Central memory CD4-positive, alpha-beta T cell (primary cell): ENCODE data around the gene NKIRAS1.
"Not testable (repeated sequence)": the region's sequence is repeated elsewhere in the genome, so short reads cannot be mapped to it uniquely, and the experiment has no call there.

Experiments
- DNase-seq: peaks from one replicate; pipeline ENCODE4 v3.0.0; 2022

Gene NKIRAS1

DNA sequence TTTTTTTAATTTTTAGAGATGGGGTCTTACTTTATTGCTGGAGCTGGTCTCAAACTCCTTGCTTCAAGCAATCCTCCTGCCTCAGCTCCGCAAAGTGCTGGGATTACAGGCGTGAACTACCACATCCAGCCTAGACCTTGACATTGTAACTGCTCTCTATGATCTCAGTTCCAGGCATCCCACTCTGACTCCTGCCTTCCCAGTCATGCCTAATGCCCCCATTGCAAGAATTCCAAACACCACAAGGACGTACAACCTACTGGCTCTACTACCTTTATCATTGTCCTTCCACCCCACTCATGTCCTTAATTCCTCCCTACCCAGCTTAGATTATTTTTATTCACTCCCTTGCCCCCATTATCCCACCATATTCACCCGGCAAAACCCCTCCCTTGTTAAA is 21.6 kb downstream of the NKIRAS1 start:
- DNase-seq: no peak

GRCh38 chr3:23894254-23895061 is 22.3 kb downstream of the NKIRAS1 start:
- no peak for DNase-seq

- DNase-seq: no peak
Measured at GRCh38 chr3:23889950-23890349, 26.8 kb downstream of the NKIRAS1 start.

GRCh38 chr3:23889386-23889785 is 27.4 kb downstream of the NKIRAS1 start:
- DNase-seq: no peak

GRCh38 chr3:23888617-23889228 is 28.1 kb downstream of the NKIRAS1 start:
- peak; percentile 19 for DNase-seq

DNA sequence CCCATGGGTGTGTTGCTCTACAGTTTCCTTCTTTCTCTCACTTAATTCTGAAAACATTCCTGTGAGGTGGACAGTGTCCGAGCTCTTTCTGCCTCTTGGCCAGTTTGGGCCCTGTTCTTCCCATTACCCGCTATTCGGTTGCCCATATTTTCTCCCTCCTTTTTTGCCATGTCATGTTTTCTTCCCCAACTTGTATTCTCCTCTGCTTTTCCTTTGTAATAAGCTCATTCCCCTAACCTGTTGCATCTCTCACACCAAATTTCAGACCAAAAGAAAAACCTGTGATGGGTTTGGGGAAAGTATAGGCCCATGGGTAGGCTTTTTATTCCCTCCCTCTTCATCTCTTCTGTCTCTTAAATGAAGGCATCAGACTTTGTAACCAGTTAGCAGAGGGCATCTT is 30.5 kb downstream of the NKIRAS1 start:
- DNase-seq: no peak

DNA sequence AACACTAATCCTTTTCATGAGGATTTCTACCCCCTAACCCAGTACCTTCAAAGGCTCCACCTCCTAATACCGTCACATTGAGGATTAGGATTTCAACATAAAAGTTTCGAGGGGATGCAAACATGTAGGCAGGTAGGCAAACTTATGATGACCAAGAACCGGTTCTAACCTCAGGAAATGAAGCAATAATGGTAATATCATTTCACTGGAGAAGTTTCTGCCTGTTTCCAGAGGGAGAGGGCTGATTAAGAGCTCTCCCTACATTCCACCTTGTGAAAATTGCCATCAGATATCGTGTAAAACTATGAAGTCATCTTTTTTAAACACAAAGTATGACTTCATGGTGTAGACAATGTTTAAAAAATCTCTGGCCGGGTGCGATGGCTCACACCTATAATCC is 31.6 kb downstream of the NKIRAS1 start:
- no peak for DNase-seq

DNA sequence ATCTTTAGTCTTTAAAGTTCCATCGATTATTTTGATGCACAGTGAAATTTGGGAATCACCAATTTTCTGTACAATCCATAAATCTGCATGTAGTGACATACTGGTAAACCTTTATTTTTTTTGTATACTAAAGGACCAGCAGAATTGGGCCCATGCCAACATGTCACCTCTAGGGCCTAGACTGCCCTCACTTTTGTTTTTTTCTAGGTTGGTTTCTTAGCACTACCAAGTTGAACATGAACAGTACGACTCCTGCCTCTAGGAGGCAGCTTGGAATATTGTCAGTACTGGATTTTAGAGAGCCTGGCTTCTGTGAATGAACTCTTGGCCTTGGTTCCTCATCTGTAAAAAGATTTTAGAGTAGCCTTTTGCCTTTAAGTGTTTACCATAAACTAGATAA is 32.3 kb downstream of the NKIRAS1 start:
- DNase-seq: no peak

DNA sequence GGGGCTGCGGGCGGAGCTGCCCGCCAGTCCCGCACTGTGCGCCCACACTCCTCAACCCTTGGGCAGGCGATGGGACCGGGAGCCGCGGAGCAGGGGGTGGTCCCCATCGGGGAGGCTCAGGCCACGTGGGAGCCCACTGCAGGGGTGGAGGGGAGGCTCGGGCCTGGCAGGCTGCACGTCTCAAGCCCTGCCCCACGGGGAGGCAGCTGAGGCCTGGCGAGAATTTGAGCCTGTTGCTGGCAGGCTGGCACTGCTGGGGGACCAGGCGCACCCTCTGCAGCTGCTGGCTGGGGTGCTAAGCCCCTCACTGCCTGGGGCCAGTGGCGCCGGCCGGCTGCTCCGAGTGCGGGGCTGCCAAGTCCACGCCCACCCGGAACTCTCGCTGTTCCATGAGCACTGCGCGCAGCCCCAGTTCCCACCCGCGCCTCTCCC is 34.3 kb downstream of the NKIRAS1 start:
- no peak for DNase-seq

- DNase-seq: not testable (repeated sequence)
Measured at GRCh38 chr3:23881993-23882392, 34.8 kb downstream of the NKIRAS1 start.

DNA sequence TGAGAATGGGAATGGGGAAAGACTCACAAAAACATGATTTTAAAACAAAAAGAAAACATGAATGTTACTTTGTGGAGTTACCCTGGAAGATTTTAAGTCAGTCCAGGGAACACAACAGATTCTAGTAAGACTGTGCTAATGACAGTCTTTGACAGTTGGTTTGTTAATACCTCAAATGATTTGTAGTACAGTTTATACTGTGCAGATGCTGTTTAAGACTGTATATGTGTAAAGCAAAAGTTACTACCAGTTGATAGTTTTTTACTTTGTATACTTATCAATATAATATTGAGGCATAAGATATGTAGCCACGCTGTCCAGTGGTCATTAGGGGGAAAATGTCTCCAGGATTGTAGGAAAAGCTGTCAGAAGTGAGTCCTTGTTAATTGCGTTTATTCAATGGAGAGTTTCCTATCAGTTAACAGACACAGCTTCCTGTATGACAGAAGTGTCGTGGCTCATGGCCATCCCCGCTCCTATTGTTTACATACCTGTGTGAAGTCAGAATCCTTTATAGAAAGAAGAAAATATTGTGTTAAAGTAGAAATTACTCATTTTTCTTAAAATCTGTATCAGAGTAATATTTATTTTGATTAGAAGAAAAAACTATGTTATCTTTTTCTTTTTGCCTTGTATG is 36.0 kb downstream of the NKIRAS1 start:
- no peak for DNase-seq

- no peak for DNase-seq
Measured at GRCh38 chr3:23879485-23879884, 37.3 kb downstream of the NKIRAS1 start.

DNA sequence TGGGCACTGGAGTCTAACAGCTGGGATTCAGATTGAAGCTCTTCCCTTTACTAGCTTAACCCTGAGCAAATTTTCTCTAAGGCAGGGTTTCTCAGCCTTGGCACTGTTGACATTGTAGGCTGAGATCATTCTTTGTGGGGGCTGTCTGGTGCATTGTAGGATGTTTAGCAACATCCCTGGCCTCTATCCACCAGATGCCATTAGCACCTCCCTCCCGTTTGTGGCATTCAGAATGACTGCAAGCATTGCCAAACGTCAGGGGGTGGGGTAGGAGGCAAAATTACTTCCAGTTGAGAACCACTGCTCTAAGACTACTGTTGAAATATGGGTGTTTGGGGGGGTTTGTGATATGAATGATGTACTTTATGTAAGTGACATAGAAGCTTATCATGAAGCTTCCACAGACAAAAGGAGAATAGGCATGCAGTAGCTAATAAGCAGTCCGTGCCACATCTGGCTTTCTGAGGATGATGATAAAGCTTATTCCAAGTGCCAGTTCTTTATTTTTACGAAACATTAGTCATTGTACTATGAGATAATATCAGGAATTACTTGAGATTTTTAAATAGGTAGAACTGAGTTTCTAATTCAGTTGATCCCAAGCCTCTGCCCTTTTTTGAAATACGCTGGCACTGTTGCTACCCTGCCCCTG is 39.3 kb downstream of the NKIRAS1 start:
- DNase-seq: no peak

GRCh38 chr3:23876923-23877322 is 39.9 kb downstream of the NKIRAS1 start:
- no peak for DNase-seq

DNA sequence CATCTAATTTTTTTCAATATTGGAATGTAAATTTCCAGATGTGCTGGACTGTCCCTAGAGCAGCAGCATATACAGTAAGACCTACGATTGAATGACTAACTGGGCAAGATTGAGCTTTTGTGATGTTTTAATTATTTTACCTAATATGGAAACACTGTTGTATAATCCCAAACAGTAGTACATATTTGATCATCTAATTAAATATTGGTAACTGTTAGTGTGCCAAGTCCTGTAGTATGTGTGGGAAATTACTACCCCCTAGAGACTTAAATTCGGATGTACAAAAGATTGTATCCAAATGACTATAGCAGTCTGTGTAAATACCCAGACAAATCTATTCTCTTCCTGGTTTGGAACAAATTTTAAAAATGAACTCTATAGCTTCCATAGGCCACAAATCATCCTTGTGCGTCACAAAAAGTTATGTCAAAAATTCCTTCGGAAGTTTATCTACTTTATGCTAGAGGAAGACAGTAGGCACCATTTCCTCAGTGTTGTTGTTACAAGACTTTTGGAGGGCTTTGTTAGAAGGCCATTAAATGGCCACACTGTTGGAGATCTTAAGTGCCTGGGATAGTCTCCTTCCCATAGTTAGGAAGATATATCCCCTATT is 41.6 kb downstream of the NKIRAS1 start:
- no peak for DNase-seq

DNA sequence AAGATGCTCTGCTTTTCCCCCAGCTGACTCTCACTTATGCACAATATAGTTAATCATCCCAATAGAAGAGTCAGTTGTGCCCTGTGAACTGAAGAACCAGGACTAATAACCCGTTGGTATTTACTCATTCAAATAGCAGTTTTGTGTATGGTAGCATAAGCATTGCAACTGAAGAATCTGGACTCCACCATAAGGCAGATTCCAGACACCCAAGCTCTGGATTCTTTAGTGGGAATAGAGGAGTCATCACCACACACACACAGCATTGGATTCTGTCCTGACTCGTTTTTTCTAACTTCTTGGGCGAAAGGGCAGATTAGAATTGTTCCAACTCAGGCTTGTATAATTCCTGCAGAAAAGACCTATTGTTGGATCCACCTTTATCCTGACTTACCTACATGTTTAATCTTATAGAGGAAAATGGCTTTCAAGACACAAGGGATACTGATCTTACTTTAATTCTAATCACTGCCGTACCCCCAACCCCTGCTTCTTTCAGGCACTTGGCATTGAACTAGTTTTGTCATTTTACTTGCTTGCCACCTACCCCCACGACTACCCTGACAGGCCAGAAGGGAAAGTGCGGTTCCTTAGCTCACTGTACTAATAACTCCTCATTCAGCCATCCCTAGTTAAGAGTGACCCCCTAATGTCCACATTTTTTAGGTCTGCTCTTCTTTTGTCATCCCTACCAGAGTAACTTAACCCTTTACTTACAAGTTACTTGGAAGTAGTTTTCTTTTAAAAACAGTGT is 42.3 kb downstream of the NKIRAS1 start:
- no peak for DNase-seq

DNA sequence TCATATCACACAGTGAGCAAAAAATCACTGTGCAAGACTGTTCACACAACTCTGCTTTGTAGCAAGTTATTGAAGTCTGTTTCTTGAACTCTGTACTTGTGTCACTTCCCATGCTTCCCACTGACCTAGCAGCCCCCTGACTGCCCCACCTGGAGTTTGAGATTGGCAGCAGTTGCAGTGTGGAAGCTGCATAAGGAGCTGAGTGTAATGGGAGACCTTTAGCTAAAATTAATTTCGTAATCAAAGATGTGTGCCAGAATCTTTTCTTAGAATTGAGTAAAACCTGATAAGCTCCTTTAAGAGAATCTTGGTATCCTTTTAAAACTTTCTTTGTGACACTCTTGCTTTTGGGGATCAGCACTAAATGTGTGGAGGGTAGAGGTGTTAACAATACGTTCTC is 42.8 kb downstream of the NKIRAS1 start:
- DNase-seq: no peak

DNA sequence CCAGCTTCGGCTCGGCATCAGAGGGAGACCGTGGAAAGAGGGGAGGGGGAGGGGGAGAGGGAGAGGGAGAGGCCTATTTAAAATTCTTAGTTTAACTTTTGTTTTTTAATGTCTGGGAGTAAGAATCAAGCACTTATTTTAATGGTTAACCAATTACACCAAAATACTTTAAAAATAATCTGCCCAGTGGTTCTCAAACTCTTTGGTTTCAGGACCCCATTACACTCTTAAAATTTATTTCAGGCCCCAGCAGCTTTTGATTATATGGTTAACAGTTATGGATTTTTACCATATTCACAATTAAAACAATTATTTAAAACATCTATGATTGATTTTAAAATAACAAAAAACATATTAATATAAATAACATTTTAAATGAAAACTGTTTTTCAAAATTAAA is 44.5 kb downstream of the NKIRAS1 start:
- no peak for DNase-seq

DNA sequence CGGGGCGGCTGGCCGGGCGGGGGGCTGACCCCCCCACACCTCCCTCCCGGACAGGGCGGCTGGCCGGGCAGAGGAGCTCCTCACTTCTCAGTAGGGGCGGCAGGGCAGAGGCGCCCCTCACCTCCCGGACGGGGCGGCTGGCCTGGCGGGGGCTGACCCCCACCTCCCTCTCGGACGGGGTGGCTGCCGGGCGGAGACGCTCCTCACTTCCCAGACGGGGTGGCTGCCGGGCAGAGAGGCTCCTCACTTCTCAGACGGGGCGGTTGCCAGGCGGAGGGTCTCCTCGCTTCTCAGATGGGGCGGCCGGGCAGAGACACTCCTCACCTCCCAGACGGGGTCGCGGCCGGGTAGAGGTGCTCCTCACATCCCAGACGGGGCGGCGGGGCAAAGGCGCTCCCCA is 45.4 kb downstream of the NKIRAS1 start:
- not testable (repeated sequence) for DNase-seq

DNA sequence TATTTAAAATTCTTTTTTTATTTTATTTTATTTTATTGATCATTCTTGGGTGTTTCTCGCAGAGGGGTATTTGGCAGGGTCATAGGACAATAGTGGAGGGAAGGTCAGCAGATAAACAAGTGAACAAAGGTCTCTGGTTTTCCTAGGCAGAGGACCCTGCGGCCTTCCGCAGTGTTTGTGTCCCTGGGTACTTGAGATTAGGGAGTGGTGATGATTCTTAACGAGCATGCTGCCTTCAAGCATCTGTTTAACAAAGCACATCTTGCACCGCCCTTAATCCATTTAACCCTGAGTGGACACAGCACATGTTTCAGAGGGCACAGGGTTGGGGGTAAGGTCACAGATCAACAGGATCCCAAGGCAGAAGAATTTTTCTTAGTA is 46.1 kb downstream of the NKIRAS1 start:
- DNase-seq: not testable (repeated sequence)

DNA sequence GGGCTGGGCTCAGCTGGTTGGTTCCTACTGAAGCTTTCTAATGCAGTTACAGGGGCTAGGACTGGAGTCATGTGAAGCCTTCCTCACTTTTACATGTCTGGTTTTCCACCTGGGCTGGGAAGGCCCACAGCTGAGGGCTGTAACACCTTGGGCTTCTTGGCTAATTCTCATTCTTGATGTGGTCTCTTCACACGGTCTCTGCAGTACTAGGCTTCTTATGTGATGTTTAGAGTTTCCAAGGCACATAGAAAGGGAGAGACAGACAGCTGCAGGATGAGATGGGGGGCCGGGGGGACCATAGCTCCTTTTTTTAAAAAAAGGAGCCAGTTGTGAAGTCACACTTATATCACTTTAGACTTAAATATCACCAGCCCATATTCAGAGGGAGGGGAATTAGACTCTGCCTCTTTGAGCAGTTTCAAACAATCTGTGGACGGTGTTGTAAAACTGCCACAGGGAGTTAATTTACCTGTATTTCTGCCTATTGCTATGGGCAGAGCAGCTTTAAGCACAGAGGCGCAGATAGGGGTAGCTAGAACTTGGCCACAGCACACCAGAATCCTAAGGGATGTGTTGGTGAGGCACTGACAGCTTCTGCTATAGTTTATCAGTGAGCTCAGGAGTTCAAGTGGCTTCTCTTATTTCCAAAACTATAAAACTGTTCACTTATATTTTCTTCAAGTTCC is 46.7 kb downstream of the NKIRAS1 start:
- no peak for DNase-seq

- no peak for DNase-seq
Measured at GRCh38 chr3:23867838-23868237, 49.0 kb downstream of the NKIRAS1 start.
